NT2/D1 (cell line): Measurements from ENCODE around the gene NAA60.
"Not testable (repeated sequence)": the region's sequence is repeated elsewhere in the genome, so short reads cannot be mapped to it uniquely, and the experiment has no call there.

Experiments used
- SUZ12 ChIP-seq: IDR thresholded peaks from 2 replicates; pipeline ENCODE4 v1.6.1; 2011; ENCODE audit not compliant: insufficient read length, insufficient read depth; ENCODE audit errors: extremely low read depth
- YY1 ChIP-seq: IDR thresholded peaks from 2 replicates; pipeline ENCODE4 v1.6.1; 2011; ENCODE audit not compliant: insufficient read length, insufficient read depth
- ZNF274 ChIP-seq: IDR thresholded peaks from 2 replicates; pipeline ENCODE4 v1.6.1; 2011; ENCODE audit warnings: mild to moderate bottlenecking, low read depth, low read length

- not testable (repeated sequence) for TF ChIP-seq ZNF274, YY1, SUZ12
These were observed 30.1 kb downstream of the NAA60 start for GRCh38 chr16:3473596-3473943.
